DMS114 treated with DMSO at 0.1 percent for 48 hours (cell line): ENCODE data around the gene MACROH2A2.

Experiments used
- DNase-seq: peaks from one replicate; lab custom pipeline; 2025; ENCODE audit not compliant: unreplicated experiment; lab: John Stamatoyannopoulos, UW

MACROH2A2 gene

GRCh38 chr10:70125918-70126552, 73.4 kb downstream of the MACROH2A2 start:
- no peak for DNase-seq

- DNase-seq: no peak
Measured at GRCh38 chr10:70126700-70127395, 74.2 kb downstream of the MACROH2A2 start.

- no peak for DNase-seq
Measured at GRCh38 chr10:70130878-70131559, 78.4 kb downstream of the MACROH2A2 start.

GRCh38 chr10:70131560-70131937, 78.9 kb downstream of the MACROH2A2 start:
- no peak for DNase-seq

GRCh38 chr10:70132098-70133029, 79.7 kb downstream of the MACROH2A2 start, which contains the start of gene AIFM2:
TSS of gene AIFM2 (minus strand) at chr10:70132825. CDS start at chr10:70124084, 8,741 bp downstream.
- no peak for DNase-seq

GRCh38 chr10:70135046-70135445, 82.4 kb downstream of the MACROH2A2 start:
- DNase-seq: no peak

- DNase-seq: no peak
Measured at GRCh38 chr10:70135684-70136083, 83.0 kb downstream of the MACROH2A2 start.

GRCh38 chr10:70137135-70137534, 84.5 kb downstream of the MACROH2A2 start:
- DNase-seq: no peak

- no peak for DNase-seq
Measured at GRCh38 chr10:70137927-70138883, 85.6 kb downstream of the MACROH2A2 start.

GRCh38 chr10:70139151-70139996, 86.7 kb downstream of the MACROH2A2 start:
- DNase-seq: no peak

GRCh38 chr10:70139997-70140250, 87.3 kb downstream of the MACROH2A2 start:
- no peak for DNase-seq

GRCh38 chr10:70140297-70140696, 87.7 kb downstream of the MACROH2A2 start:
- DNase-seq: no peak

- no peak for DNase-seq
Measured at GRCh38 chr10:70142555-70142954, 89.9 kb downstream of the MACROH2A2 start.

GRCh38 chr10:70144372-70145110, 91.9 kb downstream of the MACROH2A2 start:
- no peak for DNase-seq

- no peak for DNase-seq
Measured at GRCh38 chr10:70145166-70145665, 92.6 kb downstream of the MACROH2A2 start.

GRCh38 chr10:70145666-70146488, 93.2 kb downstream of the MACROH2A2 start:
- no peak for DNase-seq

GRCh38 chr10:70146489-70147258, 94.0 kb downstream of the MACROH2A2 start, which contains the start of gene TYSND1:
TSS of gene TYSND1 (minus strand) at chr10:70146700. CDS start at chr10:70146586, 114 bp downstream.
- peak; percentile 99 for DNase-seq
